Measurements from ENCODE around the gene BOLA1. TPM values are rescaled to one million over a fixed set of nuclear protein-coding genes. Genes with fewer than 3 reads are reported as not detected.
A peak's percentile ranks its signal among the peaks of the same experiment; 100 is the strongest.
"Not testable (repeated sequence)": the region's sequence is repeated elsewhere in the genome, so short reads cannot be mapped to it uniquely, and the experiment has no call there.

Gene BOLA1
- polyA plus RNA-seq (ENCODE audit: insufficient read depth in 1 of 5, insufficient read length in 5 of 5, low replicate concordance in 1 of 5): 10 to 100 TPM; 14.3 to 19.3 (median 15.5) TPM
- long read RNA-seq, donor 1, transcript BOLA1-202 (2 exons, 859 nt): major isoform, 19 of 20 reads
- long read RNA-seq, donor 1, partial matches to known transcripts: 0 of 20 reads
- long read RNA-seq, donor 1, other reads (novel, unspliced or antisense): 0 of 20 reads
- long read RNA-seq, donor 2, transcript BOLA1-202 (2 exons, 859 nt): major isoform, 7 of 9 reads
- long read RNA-seq, donor 2, partial matches to known transcripts: 0 of 9 reads
- long read RNA-seq, donor 2, other reads (novel, unspliced or antisense): 0 of 9 reads
- long read RNA-seq, donor 3, partial matches to known transcripts: 0 of 3 reads
- long read RNA-seq, donor 3, other reads (novel, unspliced or antisense): 0 of 3 reads
- long read RNA-seq, donor 4, transcript BOLA1-202 (2 exons, 859 nt): major isoform, 15 of 16 reads
- long read RNA-seq, donor 4, partial matches to known transcripts: 0 of 16 reads
- long read RNA-seq, donor 4, other reads (novel, unspliced or antisense): 0 of 16 reads
- long read RNA-seq, donor 5, transcript BOLA1-202 (2 exons, 859 nt): major isoform, 14 of 15 reads
- long read RNA-seq, donor 5, partial matches to known transcripts: 0 of 15 reads
- long read RNA-seq, donor 5, other reads (novel, unspliced or antisense): 0 of 15 reads
- long read RNA-seq, donor 6, transcript BOLA1-202 (2 exons, 859 nt): major isoform, 10 of 13 reads
- long read RNA-seq, donor 6, partial matches to known transcripts: 0 of 13 reads
- long read RNA-seq, donor 6, other reads (novel, unspliced or antisense): 0 of 13 reads
- long read RNA-seq, donor 7, transcript BOLA1-202 (2 exons, 859 nt): major isoform, 8 of 8 reads
- long read RNA-seq, donor 7, partial matches to known transcripts: 0 of 8 reads
- long read RNA-seq, donor 7, other reads (novel, unspliced or antisense): 0 of 8 reads
- long read RNA-seq, donor 8, transcript BOLA1-202 (2 exons, 859 nt): major isoform, 8 of 9 reads
- long read RNA-seq, donor 8, partial matches to known transcripts: 0 of 9 reads
- long read RNA-seq, donor 8, other reads (novel, unspliced or antisense): 0 of 9 reads

GRCh38 chr1:149899460-149900284 is at the start of gene BOLA1:
TSS of gene BOLA1 (plus strand) at chr1:149899568. CDS start at chr1:149900060, 492 bp downstream.
- DNase-seq: peak; percentile 91

- no peak for DNase-seq
Observed at GRCh38 chr1:149849947-149850360, 49.4 kb upstream of the BOLA1 start.

GRCh38 chr1:149850732-149851345 is 48.5 kb upstream of the BOLA1 start:
- DNase-seq: not testable (repeated sequence)

GRCh38 chr1:149851585-149852213 is 47.7 kb upstream of the BOLA1 start:
- DNase-seq: not testable (repeated sequence)

GRCh38 chr1:149852263-149852662 is 47.1 kb upstream of the BOLA1 start:
- not testable (repeated sequence) for DNase-seq

- not testable (repeated sequence) for DNase-seq
Observed at GRCh38 chr1:149860271-149860670, 39.1 kb upstream of the BOLA1 start.

- not testable (repeated sequence) for DNase-seq
Observed at GRCh38 chr1:149860684-149861496, 38.5 kb upstream of the BOLA1 start.

GRCh38 chr1:149861497-149862054 is 37.8 kb upstream of the BOLA1 start:
- DNase-seq: not testable (repeated sequence)

GRCh38 chr1:149866887-149867286 is 32.5 kb upstream of the BOLA1 start:
- not testable (repeated sequence) for DNase-seq

- not testable (repeated sequence) for DNase-seq
Observed at GRCh38 chr1:149873060-149873459, 26.3 kb upstream of the BOLA1 start.

- DNase-seq: no peak
Observed at GRCh38 chr1:149877211-149877946, 22.0 kb upstream of the BOLA1 start.

GRCh38 chr1:149879556-149879955 is 19.8 kb upstream of the BOLA1 start:
- no peak for DNase-seq

GRCh38 chr1:149881876-149882275 is 17.5 kb upstream of the BOLA1 start:
- no peak for DNase-seq

- DNase-seq: no peak
Observed at GRCh38 chr1:149883598-149884247, 15.6 kb upstream of the BOLA1 start.

- peak; percentile 27 to 52 for DNase-seq
Observed at GRCh38 chr1:149884433-149885338, 14.7 kb upstream of the BOLA1 start.

GRCh38 chr1:149885339-149886120 is 13.8 kb upstream of the BOLA1 start:
- peak; percentile 86 to 89 for DNase-seq

All from right lung (tissue), 10 donors.